Effector memory CD8-positive, alpha-beta T cell (primary cell): ENCODE data around the gene LRRK1.

Source experiments
- ATAC-seq: fragments of 150-1000 bp; cut with Tn5 transposase; replicated peaks from 2 replicates; pipeline ENCODE4 v1.10.0; 2021; ENCODE audit warnings: mild to moderate bottlenecking, moderate library complexity
- DNase-seq, 3 experiments: peaks; one replicate each; pipeline ENCODE4 v3.0.0; 2021
- H3K27ac Mint-ChIP-seq, 2 donors: one replicate each; pipeline ENCODE4 v1.8.0; 2022; ENCODE audit warnings: mild to moderate bottlenecking in 2 of 2, mixed read lengths in 2 of 2, moderate library complexity in 2 of 2
- H3K27me3 Mint-ChIP-seq, 2 donors: one replicate each; pipeline ENCODE4 v1.8.0; 2022; ENCODE audit warnings: mixed read lengths in 2 of 2
- H3K36me3 Mint-ChIP-seq: one replicate; pipeline ENCODE4 v1.8.0; 2022; ENCODE audit warnings: mild to moderate bottlenecking, moderate library complexity, mixed read lengths; ENCODE audit not compliant: insufficient read depth
- H3K4me1 Mint-ChIP-seq, 2 donors: one replicate each; pipeline ENCODE4 v1.8.0; 2022; ENCODE audit warnings: low read depth in 2 of 2, mixed read lengths in 2 of 2
- H3K4me3 Mint-ChIP-seq, 2 donors: one replicate each; pipeline ENCODE4 v1.8.0; 2022; ENCODE audit warnings: mild to moderate bottlenecking in 2 of 2, mixed read lengths in 2 of 2, moderate library complexity in 2 of 2
- H3K9me3 Mint-ChIP-seq, 2 donors: one replicate each; pipeline ENCODE4 v1.8.0; 2022; ENCODE audit warnings: mixed read lengths in 2 of 2
- total RNA-seq, 9 experiments: gene quantifications; one replicate each; lab custom pipeline; 2026; lab: John Stamatoyannopoulos, UW

LRRK1 gene
- 0 to 1.6 (median 0.63) reads per million in 9 experiments for total RNA-seq

- DNase-seq (no peak), ATAC-seq (peak; percentile 30)
- no peak within 1 kb of the TSS for H3K27ac Mint-ChIP-seq
- no peaks in the 10 kb centered on the region for H3K9me3 Mint-ChIP-seq
- H3K27me3 Mint-ChIP-seq = peaks cover 52 to 92% of the 10 kb centered on the region in 2 donors
- H3K4me3 Mint-ChIP-seq = peak within 1 kb of the TSS; percentile 79 to 81
- peaks cover 4 to 10% of the 10 kb centered on the region in 2 donors for H3K4me1 Mint-ChIP-seq
- H3K36me3 Mint-ChIP-seq = no peaks in the 10 kb centered on the region
Measured at GRCh38 chr15:100918690-100919480, at the start of gene LRRK1. Gene LRRK1, plus strand, starts transcription at chr15:100919357. Its CDS starts 5,276 bp downstream, at chr15:100924633.

GRCh38 chr15:100873029-100873677 is 46.0 kb upstream of the LRRK1 start:
- ATAC-seq (peak; percentile 44), DNase-seq (peak; percentile 29 to 53 (median 33))
- no peaks in the 10 kb centered on the region for H3K36me3 Mint-ChIP-seq
- peaks cover 38 to 45% of the 10 kb centered on the region in 2 donors for H3K27me3 Mint-ChIP-seq
- H3K4me3 Mint-ChIP-seq = no peak overlapping the region
- H3K27ac Mint-ChIP-seq = no peak overlapping the region
- no peaks in the 10 kb centered on the region for H3K4me1 Mint-ChIP-seq
- H3K9me3 Mint-ChIP-seq = no peaks in the 10 kb centered on the region

- H3K4me3 Mint-ChIP-seq = no peak overlapping the region
- no peaks in the 10 kb centered on the region for H3K9me3 Mint-ChIP-seq
- DNase-seq (no peak), ATAC-seq (no peak)
- no peaks in the 10 kb centered on the region for H3K36me3 Mint-ChIP-seq
- peaks cover 41 to 44% of the 10 kb centered on the region in 2 donors for H3K27me3 Mint-ChIP-seq
- H3K4me1 Mint-ChIP-seq = peaks cover 0 to 3% of the 10 kb centered on the region in 2 donors
- H3K27ac Mint-ChIP-seq = no peak overlapping the region
Measured at GRCh38 chr15:100875495-100875894, 43.7 kb upstream of the LRRK1 start.

GRCh38 chr15:100875976-100876375 is 43.2 kb upstream of the LRRK1 start:
- Mint-ChIP-seq H3K4me3 (no peak overlapping the region), H3K27ac (no peak overlapping the region), H3K36me3 (no peaks in the 10 kb centered on the region), H3K27me3 (peaks cover 45 to 49% of the 10 kb centered on the region in 2 donors), H3K9me3 (no peaks in the 10 kb centered on the region), H3K4me1 (peaks cover 0 to 3% of the 10 kb centered on the region in 2 donors)
- DNase-seq (no peak), ATAC-seq (no peak)

GRCh38 chr15:100877551-100877950 is 41.6 kb upstream of the LRRK1 start:
- H3K36me3 Mint-ChIP-seq = no peaks in the 10 kb centered on the region
- H3K4me1 Mint-ChIP-seq = peaks cover 0 to 3% of the 10 kb centered on the region in 2 donors
- ATAC-seq = no peak
- no peak overlapping the region for H3K27ac Mint-ChIP-seq
- H3K9me3 Mint-ChIP-seq = no peaks in the 10 kb centered on the region
- no peak for DNase-seq
- peaks cover 57 to 65% of the 10 kb centered on the region in 2 donors for H3K27me3 Mint-ChIP-seq
- no peak overlapping the region for H3K4me3 Mint-ChIP-seq

GRCh38 chr15:100878130-100878529 is 41.0 kb upstream of the LRRK1 start:
- H3K27ac Mint-ChIP-seq = no peak overlapping the region
- H3K4me3 Mint-ChIP-seq = peak overlapping the region; percentile 58 to 64
- DNase-seq = no peak
- H3K36me3 Mint-ChIP-seq = no peaks in the 10 kb centered on the region
- peaks cover 61 to 69% of the 10 kb centered on the region in 2 donors for H3K27me3 Mint-ChIP-seq
- H3K9me3 Mint-ChIP-seq = no peaks in the 10 kb centered on the region
- peaks cover 0 to 3% of the 10 kb centered on the region in 2 donors for H3K4me1 Mint-ChIP-seq
- no peak for ATAC-seq

- Mint-ChIP-seq H3K27ac (no peak overlapping the region), H3K4me1 (peaks cover 0 to 3% of the 10 kb centered on the region in 2 donors), H3K27me3 (peaks cover 66 to 74% of the 10 kb centered on the region in 2 donors), H3K4me3 (peak overlapping the region; percentile 58 to 64), H3K36me3 (no peaks in the 10 kb centered on the region), H3K9me3 (no peaks in the 10 kb centered on the region)
- DNase-seq (no peak), ATAC-seq (no peak)
Measured at GRCh38 chr15:100878648-100879047, 40.5 kb upstream of the LRRK1 start.

- peaks cover 70 to 78% of the 10 kb centered on the region in 2 donors for H3K27me3 Mint-ChIP-seq
- DNase-seq (no peak), ATAC-seq (no peak)
- H3K4me3 Mint-ChIP-seq = peak overlapping the region in 1 of 2 donors; percentile 64
- H3K36me3 Mint-ChIP-seq = no peaks in the 10 kb centered on the region
- no peak overlapping the region for H3K27ac Mint-ChIP-seq
- H3K4me1 Mint-ChIP-seq = peaks cover 0 to 3% of the 10 kb centered on the region in 2 donors
- no peaks in the 10 kb centered on the region for H3K9me3 Mint-ChIP-seq
Measured at GRCh38 chr15:100879061-100879463, 40.1 kb upstream of the LRRK1 start.

GRCh38 chr15:100879464-100880138 is 39.6 kb upstream of the LRRK1 start, which contains the start of gene ALDH1A3:
Gene ALDH1A3, plus strand, starts transcription at chr15:100879831. Its CDS starts 77 bp downstream, at chr15:100879908.
- no peaks in the 10 kb centered on the region for H3K9me3 Mint-ChIP-seq
- DNase-seq = no peak
- H3K4me1 Mint-ChIP-seq = peaks cover 0 to 3% of the 10 kb centered on the region in 2 donors
- no peak within 1 kb of the TSS for H3K27ac Mint-ChIP-seq
- H3K27me3 Mint-ChIP-seq = peaks cover 76 to 84% of the 10 kb centered on the region in 2 donors
- H3K36me3 Mint-ChIP-seq = no peaks in the 10 kb centered on the region
- peak within 1 kb of the TSS; percentile 58 to 64 for H3K4me3 Mint-ChIP-seq
- no peak for ATAC-seq

- H3K27ac Mint-ChIP-seq = no peak overlapping the region
- ATAC-seq (no peak), DNase-seq (no peak)
- H3K9me3 Mint-ChIP-seq = no peaks in the 10 kb centered on the region
- H3K4me3 Mint-ChIP-seq = peak overlapping the region in 1 of 2 donors; percentile 57
- no peaks in the 10 kb centered on the region for H3K36me3 Mint-ChIP-seq
- H3K27me3 Mint-ChIP-seq = peaks cover 82 to 87% of the 10 kb centered on the region in 2 donors
- H3K4me1 Mint-ChIP-seq = peaks cover 0 to 3% of the 10 kb centered on the region in 2 donors
Measured at GRCh38 chr15:100880139-100880896, 38.8 kb upstream of the LRRK1 start.

GRCh38 chr15:100880897-100881242 is 38.3 kb upstream of the LRRK1 start:
- Mint-ChIP-seq H3K9me3 (no peaks in the 10 kb centered on the region), H3K27me3 (peaks cover 82 to 87% of the 10 kb centered on the region in 2 donors), H3K36me3 (no peaks in the 10 kb centered on the region), H3K4me3 (peak overlapping the region; percentile 44 to 57), H3K27ac (no peak overlapping the region), H3K4me1 (peaks cover 0 to 3% of the 10 kb centered on the region in 2 donors)
- ATAC-seq = no peak
- no peak for DNase-seq

- H3K27ac Mint-ChIP-seq = no peak overlapping the region
- DNase-seq = no peak
- no peaks in the 10 kb centered on the region for H3K9me3 Mint-ChIP-seq
- H3K27me3 Mint-ChIP-seq = peaks cover 75 to 87% of the 10 kb centered on the region in 2 donors
- H3K36me3 Mint-ChIP-seq = no peaks in the 10 kb centered on the region
- H3K4me1 Mint-ChIP-seq = peaks cover 0 to 3% of the 10 kb centered on the region in 2 donors
- no peak overlapping the region for H3K4me3 Mint-ChIP-seq
- ATAC-seq = no peak
Measured at GRCh38 chr15:100881573-100882336, 37.4 kb upstream of the LRRK1 start.
